HEK293T (cell line): ENCODE data around the gene IFNG.

Experiments used
- ELF4 ChIP-seq: fragments of 450-650 bp; IDR thresholded peaks from 2 replicates; pipeline ENCODE4 v1.6.1; 2017; ENCODE audit warnings: antibody characterized with exemption
- FOXA1 ChIP-seq: fragments of 450-650 bp; IDR thresholded peaks from 2 replicates; pipeline ENCODE4 v1.6.1; 2016; ENCODE audit warnings: mild to moderate bottlenecking
- FOXM1 ChIP-seq: fragments of 450-650 bp; IDR thresholded peaks from 2 replicates; pipeline ENCODE4 v1.6.1; 2017; ENCODE audit warnings: mild to moderate bottlenecking, borderline replicate concordance
- TARDBP ChIP-seq: fragments of 450-650 bp; IDR thresholded peaks from 2 replicates; pipeline ENCODE4 v1.6.1; 2016

- no peak for TF ChIP-seq TARDBP
- no peak for TF ChIP-seq FOXM1
- no peak for TF ChIP-seq FOXA1
- TF ChIP-seq ELF4: no peak
These were observed 30.8 kb upstream of the IFNG start for GRCh38 chr12:68190301-68190700.
